ENCODE measurements around the gene FLYWCH2. TPM values are rescaled to one million over a fixed set of nuclear protein-coding genes. Genes with fewer than 3 reads are reported as not detected.

The FLYWCH2 gene
- total and polyA plus RNA-seq, 2 of the 8 experiments (the other 6 are each of a cell fraction or from before 2014, with no cell fraction given) = 16.4 to 30.7 TPM

DNA sequence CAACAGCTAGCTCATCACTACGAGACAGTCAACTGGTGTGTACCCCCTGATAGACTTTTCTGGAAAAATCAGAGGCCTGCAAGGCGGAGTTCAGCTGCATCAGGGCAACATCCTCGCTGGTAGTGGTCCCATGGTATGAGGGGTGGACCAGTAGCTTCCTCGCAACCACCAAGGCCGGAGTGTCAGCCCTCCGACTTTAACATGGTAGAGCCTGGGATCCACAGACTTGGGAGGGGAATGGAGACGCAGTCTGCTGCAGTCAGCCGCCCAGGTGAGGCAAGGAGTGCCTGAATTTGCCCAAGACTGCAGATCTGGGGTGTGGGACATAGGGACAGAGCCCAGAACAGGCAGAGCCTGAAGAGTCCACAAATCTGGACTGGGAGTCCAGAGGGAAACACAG, 39.5 kb upstream of the FLYWCH2 start:
- POLR2A ChIA-PET (ENCODE audit: partially characterized antibody) = no interaction called here
- Histone ChIP-seq H3K9me3 (ENCODE audit: insufficient read depth in 2 of 2, low read depth in 1 of 2, low read length in 1 of 2) (no peaks in the 10 kb centered on the region), H3K27me3 (replicated peaks in 1 of 4; ENCODE audit: control insufficient read depth in 3 of 4, extremely low read depth in 1 of 4, insufficient read depth in 3 of 4, low read length in 3 of 4) (peaks cover 0 to 6% (median 4%) of the 10 kb centered on the region in 4 experiments; a peak in 4 of 7 replicates), H3K23ac (ENCODE audit: insufficient read length) (no peak overlapping the region), H3K4me2 (ENCODE audit: insufficient read depth in 1 of 2, low read depth in 2 of 2, low read length in 2 of 2) (no peak overlapping the region), H4K8ac (ENCODE audit: extremely low read depth, insufficient read depth, low read length) (no peak overlapping the region), H2AK5ac (ENCODE audit: low read depth, low read length) (no peak overlapping the region), H3K18ac (ENCODE audit: extremely low read depth, low read length) (no peak overlapping the region), H3K36me3 (ENCODE audit: control insufficient read depth in 2 of 4, insufficient read depth in 4 of 4, low read length in 3 of 4) (no peaks in the 10 kb centered on the region), H3K23me2 (ENCODE audit: low read depth, low read length) (no peaks in the 10 kb centered on the region), H3K79me1 (ENCODE audit: low read depth, low read length) (no peaks in the 10 kb centered on the region), H3K14ac (ENCODE audit: insufficient read length) (no peak overlapping the region), H2BK20ac (ENCODE audit: low read length) (no peak overlapping the region), H3K4me3 (ENCODE audit: extremely low read depth in 1 of 4, insufficient read depth in 2 of 4, low read depth in 3 of 4, low read length in 4 of 4) (no peak overlapping the region), H3K56ac (replicated peaks; ENCODE audit: insufficient read length, low read depth, low read length) (no peak overlapping the region), H4K91ac (replicated peaks; ENCODE audit: insufficient read length, low read length) (no peak overlapping the region), H3K4me1 (replicated peaks in 1 of 4; ENCODE audit: control insufficient read depth in 3 of 4, insufficient read depth in 4 of 4, low read length in 3 of 4) (peaks cover 0 to 3% (median 2%) of the 10 kb centered on the region in 4 experiments; a peak in 3 of 7 replicates), H2BK5ac (ENCODE audit: low read depth, low read length) (no peak overlapping the region), H2BK15ac (ENCODE audit: low read length) (no peak overlapping the region), H3K9ac (replicated peaks in 1 of 4; ENCODE audit: extremely low read depth in 1 of 4, low read depth in 3 of 4, low read length in 3 of 4) (no peak overlapping the region), H3K27ac (ENCODE audit: low read depth, low read length) (no peak overlapping the region), H3K79me2 (ENCODE audit: control insufficient read depth in 1 of 2, insufficient read depth in 2 of 2, low read length in 2 of 2) (no peaks in the 10 kb centered on the region), H2AFZ (ENCODE audit: low read length) (no peak overlapping the region), H2BK120ac (replicated peaks; ENCODE audit: low read depth, low read length) (no peak overlapping the region), H4K5ac (ENCODE audit: insufficient read length, low read depth, low read length) (no peak overlapping the region), H3K4ac (replicated peaks; ENCODE audit: insufficient read length, low read depth, low read length) (no peak overlapping the region), H2BK12ac (ENCODE audit: low read depth, low read length) (no peak overlapping the region), H4K20me1 (replicated peaks in 1 of 2; ENCODE audit: control insufficient read depth in 1 of 2, insufficient read depth in 2 of 2, low read length in 2 of 2) (no peaks in the 10 kb centered on the region)
- no peak for TF ChIP-seq CBX8 (IDR thresholded peaks at IDR 0.05; ENCODE audit: borderline replicate concordance, low read depth, low read length)
- TF ChIP-seq EGR1 (IDR thresholded peaks at IDR 0.05; ENCODE audit: borderline replicate concordance, low read depth, low read length) = no peak
- TF ChIP-seq BRCA1 (IDR thresholded peaks at IDR 0.05; ENCODE audit: low read depth, low read length) = no peak
- no peak for TF ChIP-seq TAF1 (IDR thresholded peaks at IDR 0.05; ENCODE audit: low read depth, low read length)
- no peak for TF ChIP-seq SIN3A (conservative IDR thresholded peaks at IDR 0.05 in 1 of 2, IDR thresholded peaks at IDR 0.05 in 1 of 2; ENCODE audit: low read depth in 1 of 2, low read length in 2 of 2)
- TF ChIP-seq CBX5 (IDR thresholded peaks at IDR 0.05; ENCODE audit: low read depth, low read length) = no peak
- TF ChIP-seq JUN (IDR thresholded peaks at IDR 0.05; ENCODE audit: low read depth, low read length) = no peak
- no peak for TF ChIP-seq POLR2AphosphoS5 (IDR thresholded peaks at IDR 0.05; ENCODE audit: low read depth, low read length)
- no peak for TF ChIP-seq POLR2A (IDR thresholded peaks at IDR 0.05; ENCODE audit: control extremely low read depth in 1 of 2, low read depth in 2 of 2, low read length in 2 of 2)
- TF ChIP-seq, protein P1, sequence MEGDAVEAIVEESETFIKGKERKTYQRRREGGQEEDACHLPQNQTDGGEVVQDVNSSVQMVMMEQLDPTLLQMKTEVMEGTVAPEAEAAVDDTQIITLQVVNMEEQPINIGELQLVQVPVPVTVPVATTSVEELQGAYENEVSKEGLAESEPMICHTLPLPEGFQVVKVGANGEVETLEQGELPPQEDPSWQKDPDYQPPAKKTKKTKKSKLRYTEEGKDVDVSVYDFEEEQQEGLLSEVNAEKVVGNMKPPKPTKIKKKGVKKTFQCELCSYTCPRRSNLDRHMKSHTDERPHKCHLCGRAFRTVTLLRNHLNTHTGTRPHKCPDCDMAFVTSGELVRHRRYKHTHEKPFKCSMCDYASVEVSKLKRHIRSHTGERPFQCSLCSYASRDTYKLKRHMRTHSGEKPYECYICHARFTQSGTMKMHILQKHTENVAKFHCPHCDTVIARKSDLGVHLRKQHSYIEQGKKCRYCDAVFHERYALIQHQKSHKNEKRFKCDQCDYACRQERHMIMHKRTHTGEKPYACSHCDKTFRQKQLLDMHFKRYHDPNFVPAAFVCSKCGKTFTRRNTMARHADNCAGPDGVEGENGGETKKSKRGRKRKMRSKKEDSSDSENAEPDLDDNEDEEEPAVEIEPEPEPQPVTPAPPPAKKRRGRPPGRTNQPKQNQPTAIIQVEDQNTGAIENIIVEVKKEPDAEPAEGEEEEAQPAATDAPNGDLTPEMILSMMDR (IDR thresholded peaks at IDR 0.05; ENCODE audit: control extremely low read depth in 1 of 3, insufficient read depth in 1 of 3, low read depth in 1 of 3, low read length in 3 of 3) = no peak
- TF ChIP-seq SP1 (IDR thresholded peaks at IDR 0.05; ENCODE audit: low read depth, low read length) = no peak
- FAIRE-seq = no peak
- DNase-seq (ENCODE audit: low read depth in 1 of 2, low spot score in 2 of 2) = no peak
- 91% methylated on average over 6 of the region's 8 CpGs; no CpG with 5 or more reads in 1 of the 2 experiments for WGBS, 2 experiments (ENCODE audit: extremely low coverage in 1 of 2, insufficient coverage in 1 of 2, insufficient read length in 1 of 2, insufficient replicate concordance in 2 of 2, low coverage in 1 of 2, low lambda C conversion rate in 2 of 2, missing lambda C conversion rate in 1 of 2)
- CTCF ChIA-PET (ENCODE audit: partially characterized antibody) = interaction anchor here (1.1 to 4.9 kb wide), 8 partner anchors 11 to 127 kb away, joined by 3 to 49 read pairs (median 4); no protein-coding TSS in a partner anchor
